Measurements from ENCODE around the gene PRDM11. TPM values are rescaled to one million over a fixed set of nuclear protein-coding genes. Genes with fewer than 3 reads are reported as not detected.

The PRDM11 gene
- total RNA-seq, 2 donors from 2014 or later: 4.4 to 7.9 TPM

- TF ChIP-seq POLR2A (IDR thresholded peaks at IDR 0.05): no peak
- no peak for TF ChIP-seq CTCF (IDR thresholded peaks at IDR 0.05)
- 47 to 67% methylated on average over 1 of the region's 1 CpG for WGBS, 2 donors
- Histone ChIP-seq H3K36me3 (replicated peaks in 1 of 2; ENCODE audit: insufficient read depth in 1 of 2, low read depth in 2 of 2) (no peaks in the 10 kb centered on the region), H3K4me3 (no peak overlapping the region), H3K27ac (no peak overlapping the region), H3K9me3 (no peaks in the 10 kb centered on the region), H3K27me3 (no peaks in the 10 kb centered on the region), H3K4me1 (peaks cover 37% of the 10 kb centered on the region)
- no peak for ATAC-seq
- intact Hi-C loops (cut with DNase I): no loop called here
- DNase-seq: peak in 2 of 4 donors; percentile 48 to 51
These were observed 30.6 kb downstream of the PRDM11 start for GRCh38 chr11:45176996-45177395.

DNA sequence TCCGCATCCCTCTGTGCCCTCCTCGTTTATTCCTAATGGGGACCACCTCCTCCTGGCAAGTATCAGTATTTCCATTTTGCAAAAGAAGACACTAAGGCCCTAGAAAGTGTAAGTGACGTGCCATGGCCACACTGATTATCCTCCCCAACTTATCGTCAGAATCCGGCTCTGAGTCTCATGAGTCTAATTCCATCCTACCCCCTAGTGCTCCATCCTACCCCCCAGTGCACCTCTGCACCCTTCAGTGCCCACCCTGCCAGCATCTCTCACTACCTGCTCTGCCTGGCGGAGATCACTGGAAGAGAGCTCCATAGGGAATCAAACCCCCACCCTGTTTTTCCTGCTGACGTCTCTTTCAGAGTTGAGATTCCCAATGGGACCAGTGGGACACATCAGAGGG lies 31.8 kb downstream of the PRDM11 start:
- no peaks in the 10 kb centered on the region for H3K36me3 ChIP-seq (replicated peaks in 1 of 2; ENCODE audit: insufficient read depth in 1 of 2, low read depth in 2 of 2)
- intact Hi-C loops (cut with DNase I): no loop called here
- no peak for ATAC-seq
- no peak overlapping the region for H3K4me3 ChIP-seq
- 84 to 85% methylated on average over 7 of the region's 7 CpGs for WGBS, 2 donors
- H3K27me3 ChIP-seq: no peaks in the 10 kb centered on the region
- H3K9me3 ChIP-seq: no peaks in the 10 kb centered on the region
- H3K4me1 ChIP-seq: peaks cover 40% of the 10 kb centered on the region
- TF ChIP-seq CTCF (IDR thresholded peaks at IDR 0.05): no peak
- TF ChIP-seq POLR2A (IDR thresholded peaks at IDR 0.05): no peak
- DNase-seq: no peak
- no peak overlapping the region for H3K27ac ChIP-seq

GRCh38 chr11:45178890-45179671 lies 32.6 kb downstream of the PRDM11 start:
- Histone ChIP-seq H3K27me3 (no peaks in the 10 kb centered on the region), H3K9me3 (no peaks in the 10 kb centered on the region), H3K27ac (peak overlapping the region; percentile 86 to 92 (median 88)), H3K4me1 (peaks cover 35% of the 10 kb centered on the region), H3K4me3 (no peak overlapping the region), H3K36me3 (replicated peaks in 1 of 2; ENCODE audit: insufficient read depth in 1 of 2, low read depth in 2 of 2) (no peaks in the 10 kb centered on the region)
- DNase-seq (no peak), ATAC-seq (no peak)
- WGBS, 2 donors: 69 to 70% methylated on average over 8 of the region's 8 CpGs
- no peak for TF ChIP-seq CTCF (IDR thresholded peaks at IDR 0.05)
- no peak for TF ChIP-seq POLR2A (IDR thresholded peaks at IDR 0.05)
- intact Hi-C loops (cut with DNase I): no loop called here

- ATAC-seq (no peak), DNase-seq (no peak)
- TF ChIP-seq CTCF (IDR thresholded peaks at IDR 0.05) (no peak), POLR2A (IDR thresholded peaks at IDR 0.05) (no peak)
- H3K4me1 ChIP-seq: peaks cover 30% of the 10 kb centered on the region
- peak overlapping the region in 1 of 2 donors; percentile 19 for H3K4me3 ChIP-seq
- intact Hi-C loops (cut with DNase I): no loop called here
- WGBS, 2 donors: 37 to 40% methylated on average over 3 to 6 of the region's 6 CpGs
- H3K27ac ChIP-seq: peak overlapping the region; percentile 86 to 92 (median 88)
- H3K27me3 ChIP-seq: no peaks in the 10 kb centered on the region
- no peaks in the 10 kb centered on the region for H3K9me3 ChIP-seq
- H3K36me3 ChIP-seq (replicated peaks in 1 of 2; ENCODE audit: insufficient read depth in 1 of 2, low read depth in 2 of 2): no peaks in the 10 kb centered on the region
These were observed 33.3 kb downstream of the PRDM11 start for GRCh38 chr11:45179686-45180178.

All from body of pancreas (tissue), 4 donors.